Spleen (tissue), 7 donors: ENCODE results near the gene PHF11.

Experiments used
- CTCF ChIP-seq, 11 experiments: fragments of 200-600 bp in 7 of 11; fragments of 450-650 bp in 4 of 11; sonication (generic) in 4 of 11; IDR thresholded peaks in 8 of 11; conservative IDR thresholded peaks in 3 of 11; 1 replicate in 7 of 11; 2 replicates in 4 of 11; pipeline versions ENCODE4 v1.4.0 to v1.8.0; 2016 to 2021; ENCODE audit warnings: antibody characterized with exemption in 11 of 11, inconsistent platforms in 4 of 11, mild to moderate bottlenecking in 1 of 11
- POLR2A ChIP-seq, 3 donors: fragments of 450-650 bp; IDR thresholded peaks; one replicate each; pipeline ENCODE4 v1.5.1; 2017; ENCODE audit warnings: antibody characterized with exemption in 3 of 3, mild to moderate bottlenecking in 1 of 3
- POLR2AphosphoS5 ChIP-seq, 3 donors: sonication (generic); formaldehyde crosslinking; IDR thresholded peaks; one replicate each; pipeline ENCODE4 v1.5.1; 2017; ENCODE audit warnings: antibody characterized with exemption in 3 of 3
- donor health status: DM: no; HTN: no; CAD: no; lungs with moderate emphysema.
- donor health status: DM: no; HTN: no; CAD: no.
- donor health status: DM: no; HTN: no; CAD: no.

GRCh38 chr13:49454388-49455006 lies 41.3 kb upstream of the PHF11 start:
- TF ChIP-seq POLR2A (IDR thresholded peaks at IDR 0.05) (no peak), CTCF (IDR thresholded peaks at IDR 0.05 in 8 of 11, conservative IDR thresholded peaks at IDR 0.05 in 3 of 11) (no peak), POLR2AphosphoS5 (IDR thresholded peaks at IDR 0.05) (no peak)
